Stimulated activated CD4-positive, alpha-beta T cell treated with anti-CD3 and anti-CD28 coated beads, Interleukin-4, amount 100 ng/mL, for 48 hours (primary cell): ENCODE data around the gene ZNF282.
A peak's percentile ranks its signal among the peaks of the same experiment; 100 is the strongest.

ENCODE experiments used
- DNase-seq, 2 donors: peaks; one replicate each; pipeline ENCODE4 v3.0.0-alpha.2; 2020; ENCODE audit warnings: low read depth in 2 of 2

The ZNF282 gene

GRCh38 chr7:149195180-149196150 is at the start of gene ZNF282:
TSS of gene ZNF282 (plus strand) at chr7:149195546. CDS start at chr7:149195590, 44 bp downstream.
- peak; percentile 76 to 77 for DNase-seq

DNA sequence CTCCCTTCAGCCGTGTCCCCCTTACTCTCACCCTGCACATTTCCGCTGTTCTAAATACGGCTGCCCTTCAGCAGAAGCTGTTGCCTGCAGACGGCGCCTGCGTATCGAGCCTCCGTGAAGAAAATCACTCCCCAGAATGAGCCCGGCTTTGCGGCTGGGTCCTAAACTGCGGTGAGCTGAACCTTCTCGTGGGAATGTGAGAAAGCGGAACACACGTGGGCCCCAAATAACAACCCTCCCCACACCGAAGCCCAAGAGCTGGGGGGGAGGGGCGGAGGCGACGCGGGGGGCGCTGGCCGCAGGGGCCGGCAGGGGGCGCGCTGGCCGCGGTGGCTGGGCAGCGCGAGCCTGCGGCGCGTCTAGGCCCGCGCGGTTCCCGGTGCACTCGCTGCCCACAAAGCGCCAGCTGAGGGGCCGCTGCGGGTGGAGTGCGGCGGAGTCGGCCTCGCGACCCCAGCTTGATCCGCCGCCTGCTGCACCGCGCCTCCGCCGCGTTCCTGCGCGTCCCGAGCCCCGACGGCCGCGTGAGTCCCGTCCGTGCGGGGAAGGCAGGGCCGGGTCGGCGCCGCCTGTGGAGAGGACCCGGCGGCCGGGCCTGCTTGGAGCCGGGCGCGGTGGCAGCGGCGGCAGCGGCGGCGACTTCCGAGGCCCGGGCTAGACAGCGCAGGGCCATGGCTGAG is 48.1 kb upstream of the ZNF282 start, which contains the start of gene ZNF398:
Gene ZNF398, plus strand, starts transcription at position 382 of the 680 bp plus-strand sequence. Its CDS starts 290 bp downstream, at position 672.
- DNase-seq = peak; percentile 68

GRCh38 chr7:149147752-149148653 is 47.3 kb upstream of the ZNF282 start:
- peak; percentile 45 to 49 for DNase-seq

- no peak for DNase-seq
Observed at GRCh38 chr7:149150981-149151380, 44.4 kb upstream of the ZNF282 start.

DNA sequence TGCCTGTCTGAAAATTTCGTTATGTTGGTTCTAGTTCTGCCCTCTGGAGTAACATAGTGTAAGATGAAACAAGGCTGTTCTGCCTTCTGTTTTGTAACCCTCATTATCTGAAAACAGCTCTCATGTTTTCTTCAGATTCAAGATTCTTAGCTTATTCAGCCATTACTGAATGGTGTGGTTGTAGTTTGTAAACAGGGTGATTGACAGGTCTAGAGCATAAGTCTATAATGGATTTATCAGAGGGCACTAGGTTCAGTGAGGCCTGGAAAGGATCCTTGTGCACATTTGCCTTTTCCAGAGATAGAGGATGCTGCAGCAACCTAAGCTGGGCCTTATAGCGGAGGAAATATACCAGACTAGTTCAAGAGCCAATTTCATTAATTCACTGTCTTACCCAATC is 42.0 kb upstream of the ZNF282 start:
- DNase-seq = no peak

- no peak for DNase-seq
Observed at GRCh38 chr7:149154056-149154455, 41.3 kb upstream of the ZNF282 start.

DNA sequence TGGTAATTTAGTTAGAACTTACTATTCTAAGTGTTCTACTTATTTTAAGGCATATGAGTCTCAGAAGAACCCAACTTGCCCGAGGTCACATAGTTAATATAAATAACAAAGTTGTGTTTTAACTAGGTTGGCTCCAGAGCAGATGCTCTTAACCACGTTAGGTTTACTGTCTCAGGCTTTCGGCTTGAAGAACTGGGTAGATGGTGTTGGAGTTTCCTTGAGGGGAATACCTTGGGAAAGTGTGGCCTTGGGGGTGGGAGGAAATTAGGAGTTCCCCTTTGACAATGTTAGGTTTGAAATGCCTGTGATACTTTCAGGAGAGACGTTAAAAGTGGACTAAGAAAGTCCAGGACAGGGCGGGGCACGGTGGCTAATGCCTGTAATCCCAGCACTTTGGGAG is 38.4 kb upstream of the ZNF282 start:
- DNase-seq = no peak

DNA sequence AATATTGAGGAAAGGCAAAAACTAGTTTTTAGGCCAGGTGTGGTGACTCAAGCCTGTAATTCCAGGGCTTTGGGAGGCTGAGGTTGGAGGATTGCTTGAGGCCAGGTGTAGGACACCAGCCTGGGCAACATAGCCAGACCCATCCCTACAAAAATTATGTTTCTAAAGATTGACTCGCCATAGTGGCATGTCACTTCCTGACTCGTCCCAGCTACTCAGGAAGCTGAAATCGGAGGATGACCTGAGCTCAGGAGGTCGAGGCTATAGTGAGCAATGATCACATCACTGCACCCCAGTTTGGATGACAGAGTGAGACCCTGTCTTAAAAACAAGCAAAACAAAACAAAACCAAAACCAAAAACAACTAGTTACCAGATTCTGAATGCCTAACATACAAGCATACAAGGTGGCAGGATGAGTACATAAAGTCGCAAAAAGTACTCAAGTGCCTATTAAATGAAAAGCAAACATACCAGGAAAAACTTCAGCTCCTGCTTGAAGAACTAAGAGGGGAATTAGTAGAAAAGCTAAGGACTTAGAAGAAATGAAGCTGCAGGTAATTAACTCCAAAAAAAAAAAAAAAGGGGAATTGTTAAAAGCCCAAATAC is 34.0 kb upstream of the ZNF282 start:
- no peak for DNase-seq

DNA sequence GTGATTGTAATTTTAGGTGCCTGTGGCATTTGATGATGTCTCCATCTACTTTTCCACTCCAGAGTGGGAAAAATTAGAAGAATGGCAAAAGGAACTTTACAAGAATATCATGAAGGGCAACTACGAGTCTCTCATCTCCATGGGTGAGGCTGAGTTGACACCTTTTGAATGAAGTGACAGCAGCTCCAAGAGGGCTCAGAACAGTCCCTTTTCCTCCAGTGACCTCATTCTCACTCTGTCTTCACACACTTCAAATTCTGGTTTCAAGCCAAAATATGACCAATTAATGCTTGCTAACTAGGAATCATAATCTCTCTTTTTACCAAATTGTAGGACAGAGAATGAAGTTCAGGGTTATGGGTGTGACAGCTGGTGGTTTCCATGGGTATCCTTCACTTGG is 29.2 kb upstream of the ZNF282 start:
- no peak for DNase-seq

- no peak for DNase-seq
Observed at GRCh38 chr7:149166630-149167352, 28.6 kb upstream of the ZNF282 start.

GRCh38 chr7:149171892-149172533 is 23.3 kb upstream of the ZNF282 start:
- no peak for DNase-seq

DNA sequence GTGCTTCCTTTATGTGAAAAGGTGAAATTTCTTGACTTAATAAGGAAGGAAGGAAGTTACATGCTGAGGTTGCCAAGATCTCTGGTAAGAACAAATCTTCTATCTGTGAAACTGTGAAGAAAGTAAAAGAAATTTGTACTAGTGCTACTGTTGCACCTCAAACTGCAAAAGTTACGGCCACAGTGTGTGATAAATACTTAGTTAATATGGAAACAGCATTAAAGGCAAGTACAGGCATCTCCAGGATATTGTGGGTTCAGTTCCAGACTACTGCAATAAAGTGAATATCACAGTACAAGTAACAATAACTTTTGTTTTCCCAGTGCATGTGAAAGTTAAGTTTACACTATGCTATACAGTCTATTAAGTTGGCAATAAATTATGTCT is 22.8 kb upstream of the ZNF282 start:
- DNase-seq = no peak

- DNase-seq = no peak
Observed at GRCh38 chr7:149175150-149175549, 20.2 kb upstream of the ZNF282 start.

DNA sequence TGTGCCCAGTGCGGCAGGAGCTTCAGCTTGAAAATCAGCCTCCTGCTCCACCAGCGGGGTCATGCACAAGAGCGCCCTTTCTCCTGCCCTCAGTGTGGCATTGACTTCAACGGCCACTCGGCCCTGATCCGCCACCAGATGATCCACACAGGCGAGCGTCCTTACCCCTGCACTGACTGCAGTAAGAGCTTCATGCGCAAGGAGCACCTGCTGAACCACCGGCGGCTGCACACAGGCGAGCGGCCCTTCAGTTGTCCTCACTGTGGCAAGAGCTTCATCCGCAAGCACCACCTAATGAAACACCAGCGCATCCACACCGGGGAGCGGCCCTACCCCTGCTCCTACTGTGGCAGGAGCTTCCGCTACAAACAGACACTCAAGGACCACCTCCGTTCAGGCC is 16.1 kb upstream of the ZNF282 start:
- no peak for DNase-seq

DNA sequence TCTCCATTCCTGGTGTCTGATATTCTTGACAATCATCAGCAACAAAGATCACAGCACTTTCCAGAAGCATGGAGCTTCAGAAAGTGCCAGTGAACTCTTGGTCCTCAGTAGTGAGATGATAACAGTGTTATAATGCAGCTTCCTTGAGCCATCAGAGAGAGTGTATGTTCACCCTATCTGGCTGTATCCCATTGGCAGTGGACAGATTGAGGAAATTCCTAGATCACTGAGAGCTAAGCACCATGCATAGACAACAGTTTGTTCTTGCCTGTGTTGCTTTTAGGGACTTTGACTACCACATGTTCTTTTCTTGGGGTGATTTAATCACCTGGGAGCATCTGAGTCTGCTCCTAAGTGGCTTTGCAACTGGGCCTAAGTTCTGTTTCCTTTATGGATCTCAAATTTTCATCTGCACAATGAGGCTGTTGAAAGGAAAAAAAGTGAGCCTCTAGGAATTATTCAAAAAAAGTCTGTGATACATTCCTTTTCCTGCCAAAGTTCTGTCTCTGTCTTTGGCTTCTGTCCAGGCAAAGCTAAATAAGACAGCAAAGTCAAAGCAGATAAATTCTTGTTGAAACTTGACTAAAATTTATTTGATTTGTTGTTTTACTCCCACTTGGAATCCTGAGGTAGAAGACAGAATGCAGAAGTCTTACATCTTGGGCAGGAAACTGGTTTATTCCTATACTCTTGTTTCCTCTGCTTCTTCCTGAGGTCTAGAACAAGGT is 14.5 kb upstream of the ZNF282 start:
- no peak for DNase-seq

DNA sequence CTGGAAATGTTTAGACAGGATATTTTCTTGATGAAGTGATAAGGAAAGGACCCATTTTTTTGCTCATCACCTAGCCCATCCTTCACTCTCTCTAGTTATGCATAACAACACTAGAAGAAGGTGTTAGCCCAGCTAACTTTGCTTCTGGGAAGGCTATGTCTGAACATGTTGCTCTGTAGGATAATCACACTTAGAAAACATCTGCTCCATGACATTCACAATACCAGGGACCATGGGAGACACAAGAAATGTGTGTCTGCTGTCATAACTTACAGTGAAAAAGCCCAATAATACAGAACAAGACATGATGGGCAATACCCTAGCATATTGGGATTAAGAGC is 13.9 kb upstream of the ZNF282 start:
- no peak for DNase-seq

DNA sequence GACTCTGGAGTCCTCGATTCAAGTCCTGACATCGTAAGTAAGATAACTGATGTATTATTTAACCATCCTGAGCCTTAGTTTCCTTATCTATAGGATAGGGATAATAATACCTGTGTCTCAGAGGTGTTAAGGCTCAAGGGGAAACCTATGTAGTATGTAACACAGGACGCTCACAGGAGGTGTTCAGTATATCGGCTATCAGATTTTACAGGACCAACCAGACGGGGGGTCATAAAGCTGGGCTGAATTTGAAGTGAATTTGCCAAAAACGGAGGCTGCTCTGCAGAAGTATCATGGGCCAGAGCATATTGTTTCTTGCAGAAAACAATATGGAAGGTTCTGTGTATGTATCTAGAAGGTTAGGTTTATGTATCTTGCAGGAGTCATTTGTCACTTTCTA is 11.1 kb upstream of the ZNF282 start:
- no peak for DNase-seq

GRCh38 chr7:149188213-149188612 is 7.1 kb upstream of the ZNF282 start:
- DNase-seq = no peak

DNA sequence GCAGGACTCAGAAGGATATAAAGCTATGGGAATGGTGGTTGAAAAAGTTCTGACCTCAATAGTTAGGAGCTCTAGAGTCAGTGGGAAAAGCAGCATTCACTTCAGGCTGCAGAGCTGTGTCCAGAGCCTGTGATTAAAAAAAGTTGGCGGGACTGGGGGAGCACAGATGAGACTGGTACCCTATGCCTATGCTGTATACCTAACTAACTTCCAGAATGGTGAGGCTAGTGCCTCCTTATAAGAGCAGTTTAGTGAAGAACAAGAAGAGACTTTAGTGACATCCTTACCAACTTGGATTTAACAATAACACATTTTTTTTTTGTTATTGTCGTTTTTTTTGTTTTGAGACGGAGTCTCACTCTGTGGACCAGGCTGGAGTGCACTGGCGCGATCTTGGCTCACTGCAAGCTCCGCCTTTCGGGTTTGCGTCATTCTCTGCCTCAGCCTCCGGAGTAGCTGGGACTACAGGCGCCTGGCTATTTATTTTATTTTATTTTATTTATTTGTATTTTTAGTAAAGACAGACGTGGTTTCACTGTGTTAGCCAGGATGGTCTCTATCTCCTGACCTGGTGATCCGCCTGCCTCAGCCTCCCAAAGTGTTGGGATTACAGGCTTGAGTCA is 6.6 kb upstream of the ZNF282 start:
- no peak for DNase-seq
